Measurements from ENCODE around the gene BCAM.

Gene BCAM

DNA sequence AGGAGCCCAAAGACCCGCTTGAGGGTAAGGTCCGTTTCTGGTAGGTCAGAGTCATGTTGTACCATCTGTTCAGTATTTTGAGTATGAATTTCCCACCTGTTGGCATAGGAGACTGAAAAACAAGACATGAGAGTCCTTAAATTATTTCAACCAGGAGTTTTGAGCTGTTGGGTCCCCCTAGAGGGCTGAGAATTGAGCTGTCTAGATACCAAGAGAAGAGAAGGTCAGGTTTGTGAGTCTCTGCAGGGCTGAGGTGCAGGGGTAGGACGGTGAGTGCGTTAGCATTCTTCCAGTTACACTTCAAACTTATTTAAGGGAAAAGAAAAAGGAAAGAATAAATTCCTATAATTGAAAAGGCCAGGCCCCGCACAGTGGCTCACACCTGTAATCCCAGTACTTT is 26.2 kb upstream of the BCAM start:
- no peak for TF ChIP-seq EZH2phosphoT487 (IDR thresholded peaks at IDR 0.05; ENCODE audit: low read depth)
- TF ChIP-seq CTCF (IDR thresholded peaks at IDR 0.05; ENCODE audit: low read depth, low read length): peak; percentile 31
- Histone ChIP-seq H3K9ac (ENCODE audit: low read length) (no peak overlapping the region), H2AFZ (ENCODE audit: low read depth, low read length) (no peak overlapping the region), H3K4me1 (ENCODE audit: low read length) (peaks cover 4% of the 10 kb centered on the region; the same call in 1 of the 2 replicates), H3K4me3 (ENCODE audit: low read length) (no peak overlapping the region), H3K36me3 (replicated peaks; ENCODE audit: low read depth, low read length) (no peaks in the 10 kb centered on the region), H3K4me2 (ENCODE audit: low read length) (no peak overlapping the region), H3K27me3 (ENCODE audit: low read depth, low read length) (peaks cover 13% of the 10 kb centered on the region), H3K79me2 (ENCODE audit: low read length) (no peaks in the 10 kb centered on the region), H4K20me1 (ENCODE audit: insufficient read depth, low read length) (no peaks in the 10 kb centered on the region), H3K9me3 (ENCODE audit: insufficient read depth, low read length) (no peaks in the 10 kb centered on the region), H3K27ac (ENCODE audit: low read length) (no peak overlapping the region)

DNA sequence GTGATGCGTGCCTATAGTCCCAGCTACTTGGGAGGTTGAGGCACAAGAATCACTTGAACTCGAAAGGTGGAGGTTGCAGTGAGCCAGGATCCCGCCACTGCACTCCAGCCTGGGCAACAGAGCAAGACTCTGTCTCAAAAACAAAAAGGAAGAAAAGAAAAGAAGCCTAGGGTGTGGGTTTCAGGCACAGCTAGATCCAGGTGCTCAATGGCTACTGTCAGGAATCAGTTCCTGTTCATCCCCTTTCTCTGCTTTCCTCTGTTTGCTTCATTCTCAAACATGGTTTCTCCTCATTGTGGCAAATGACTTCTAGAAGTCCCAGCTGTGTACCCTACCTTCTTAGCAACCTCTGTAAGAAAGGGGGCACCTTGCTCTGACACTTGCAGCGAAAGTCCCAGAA is 25.4 kb upstream of the BCAM start:
- Histone ChIP-seq H3K27me3 (ENCODE audit: low read depth, low read length) (peaks cover 17% of the 10 kb centered on the region), H3K36me3 (replicated peaks; ENCODE audit: low read depth, low read length) (no peaks in the 10 kb centered on the region), H3K4me1 (ENCODE audit: low read length) (peaks cover 4% of the 10 kb centered on the region; the same call in 1 of the 2 replicates), H3K79me2 (ENCODE audit: low read length) (no peaks in the 10 kb centered on the region), H3K9me3 (ENCODE audit: insufficient read depth, low read length) (no peaks in the 10 kb centered on the region), H3K4me2 (ENCODE audit: low read length) (no peak overlapping the region), H3K27ac (ENCODE audit: low read length) (no peak overlapping the region), H4K20me1 (ENCODE audit: insufficient read depth, low read length) (no peaks in the 10 kb centered on the region), H3K9ac (ENCODE audit: low read length) (no peak overlapping the region), H2AFZ (ENCODE audit: low read depth, low read length) (no peak overlapping the region), H3K4me3 (ENCODE audit: low read length) (no peak overlapping the region)
- TF ChIP-seq EZH2phosphoT487 (IDR thresholded peaks at IDR 0.05; ENCODE audit: low read depth): no peak
- TF ChIP-seq CTCF (IDR thresholded peaks at IDR 0.05; ENCODE audit: low read depth, low read length): no peak

DNA sequence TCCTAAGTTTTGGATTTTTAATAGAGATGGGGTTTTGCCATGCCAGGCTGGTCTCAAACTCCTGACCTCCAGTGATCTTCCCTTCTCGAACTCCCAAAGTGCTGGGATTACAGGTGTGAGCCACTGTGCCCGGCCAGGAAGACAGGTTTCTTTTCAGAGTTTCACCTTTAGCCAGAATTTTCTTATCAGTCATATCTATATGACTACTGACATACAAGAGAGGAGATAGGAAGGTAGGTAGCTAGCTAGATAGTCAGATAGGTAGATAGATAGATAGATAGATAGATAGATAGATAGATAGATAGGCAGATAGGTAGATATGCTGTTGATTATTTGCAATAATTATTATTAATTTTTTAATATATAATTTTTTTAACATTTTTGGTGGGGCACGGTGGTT is 23.6 kb upstream of the BCAM start:
- Histone ChIP-seq H2AFZ (ENCODE audit: low read depth, low read length) (no peak overlapping the region), H3K9ac (ENCODE audit: low read length) (no peak overlapping the region), H3K4me2 (ENCODE audit: low read length) (no peak overlapping the region), H3K4me3 (ENCODE audit: low read length) (no peak overlapping the region), H4K20me1 (ENCODE audit: insufficient read depth, low read length) (no peaks in the 10 kb centered on the region), H3K4me1 (ENCODE audit: low read length) (peaks cover 4% of the 10 kb centered on the region; the same call in 1 of the 2 replicates), H3K27me3 (ENCODE audit: low read depth, low read length) (peaks cover 32% of the 10 kb centered on the region), H3K36me3 (replicated peaks; ENCODE audit: low read depth, low read length) (no peaks in the 10 kb centered on the region), H3K27ac (ENCODE audit: low read length) (no peak overlapping the region), H3K79me2 (ENCODE audit: low read length) (no peaks in the 10 kb centered on the region), H3K9me3 (ENCODE audit: insufficient read depth, low read length) (no peaks in the 10 kb centered on the region)
- TF ChIP-seq EZH2phosphoT487 (IDR thresholded peaks at IDR 0.05; ENCODE audit: low read depth) (no peak), CTCF (IDR thresholded peaks at IDR 0.05; ENCODE audit: low read depth, low read length) (no peak)

- no peak overlapping the region for H3K4me2 ChIP-seq (ENCODE audit: low read length)
- no peak overlapping the region for H3K9ac ChIP-seq (ENCODE audit: low read length)
- no peaks in the 10 kb centered on the region for H3K9me3 ChIP-seq (ENCODE audit: insufficient read depth, low read length)
- H3K4me3 ChIP-seq (ENCODE audit: low read length): no peak overlapping the region
- H2AFZ ChIP-seq (ENCODE audit: low read depth, low read length): no peak overlapping the region
- peaks cover 4% of the 10 kb centered on the region; the same call in 1 of the 2 replicates for H3K4me1 ChIP-seq (ENCODE audit: low read length)
- no peaks in the 10 kb centered on the region for H3K36me3 ChIP-seq (replicated peaks; ENCODE audit: low read depth, low read length)
- no peaks in the 10 kb centered on the region for H4K20me1 ChIP-seq (ENCODE audit: insufficient read depth, low read length)
- TF ChIP-seq CTCF (IDR thresholded peaks at IDR 0.05; ENCODE audit: low read depth, low read length) (no peak), EZH2phosphoT487 (IDR thresholded peaks at IDR 0.05; ENCODE audit: low read depth) (no peak)
- H3K79me2 ChIP-seq (ENCODE audit: low read length): no peaks in the 10 kb centered on the region
- H3K27ac ChIP-seq (ENCODE audit: low read length): no peak overlapping the region
- H3K27me3 ChIP-seq (ENCODE audit: low read depth, low read length): peaks cover 32% of the 10 kb centered on the region
Measured at GRCh38 chr19:44785993-44786392, 22.9 kb upstream of the BCAM start.

All from OCI-LY3 (cell line).